CD14-positive monocyte (primary cell): ENCODE measurements around the gene LRRC4C. TPM values are rescaled to one million over a fixed set of nuclear protein-coding genes. Genes with fewer than 3 reads are reported as not detected.

ENCODE experiments used
- DNase-seq, 3 donors: peaks; one replicate each; pipeline ENCODE4 v3.0.0-alpha.2; 2011 to 2022
- H2AFZ ChIP-seq: 2 replicates; pipeline ENCODE4 v1.6.0; 2012; ENCODE audit warnings: mild to moderate bottlenecking, low read depth, low read length, inconsistent platforms; ENCODE audit not compliant: insufficient read depth, poor library complexity, severe bottlenecking
- H3K27ac ChIP-seq, 2 donors: 1 replicate in 1 of 2; 2 replicates in 1 of 2; pipeline ENCODE4 v1.5.1; 2012 to 2013; ENCODE audit warnings: low read length in 2 of 2, control low read depth in 1 of 2, inconsistent platforms in 1 of 2, low read depth in 1 of 2, mild to moderate bottlenecking in 1 of 2
- H3K27me3 ChIP-seq, 2 donors: one replicate each; pipeline versions ENCODE4 v1.6.0 to v1.6.1; 2011 to 2013; ENCODE audit warnings: low read length in 2 of 2; ENCODE audit not compliant: control insufficient read depth in 2 of 2, insufficient read depth in 2 of 2
- H3K36me3 ChIP-seq, 2 donors: replicated peaks in 1 of 2; 1 replicate in 1 of 2; 2 replicates in 1 of 2; pipeline versions ENCODE4 v1.5.1 to v1.6.1; 2012 to 2013; ENCODE audit warnings: low read length in 2 of 2, control low read depth in 1 of 2, inconsistent platforms in 1 of 2, mild to moderate bottlenecking in 1 of 2; ENCODE audit not compliant: insufficient read depth in 2 of 2, control insufficient read depth in 1 of 2
- H3K4me1 ChIP-seq, 2 donors: 1 replicate in 1 of 2; 2 replicates in 1 of 2; pipeline versions ENCODE4 v1.5.1 to v1.6.1; 2012 to 2013; ENCODE audit warnings: low read length in 2 of 2, control low read depth in 1 of 2, inconsistent platforms in 1 of 2, mild to moderate bottlenecking in 1 of 2, moderate library complexity in 1 of 2; ENCODE audit not compliant: insufficient read depth in 2 of 2, control insufficient read depth in 1 of 2
- H3K4me2 ChIP-seq: replicated peaks from 2 replicates; pipeline ENCODE3; 2012; ENCODE audit warnings: low read length, moderate library complexity, mild to moderate bottlenecking; ENCODE audit not compliant: poor library complexity, severe bottlenecking; ENCODE audit errors: extremely low read depth
- H3K4me3 ChIP-seq, 3 experiments: fragments of 200-600 bp in 1 of 3; sonication (generic) in 1 of 3; replicated peaks in 1 of 3; 1 replicate in 2 of 3; 2 replicates in 1 of 3; pipeline ENCODE4 v1.5.1; 2011 to 2013; ENCODE audit warnings: low read length in 3 of 3, mild to moderate bottlenecking in 3 of 3, control low read depth in 2 of 3, low read depth in 2 of 3, inconsistent platforms in 1 of 3, moderate library complexity in 1 of 3
- H3K79me2 ChIP-seq: 2 replicates; pipeline ENCODE4 v1.6.0; 2012; ENCODE audit warnings: mild to moderate bottlenecking, control low read depth, inconsistent platforms, low read length, moderate library complexity; ENCODE audit not compliant: insufficient read depth
- H3K9ac ChIP-seq: 2 replicates; pipeline ENCODE4 v1.6.0; 2017; ENCODE audit warnings: low read length, mild to moderate bottlenecking; ENCODE audit not compliant: insufficient read depth, poor library complexity, severe bottlenecking
- H3K9me3 ChIP-seq, 2 donors: replicated peaks in 1 of 2; 1 replicate in 1 of 2; 2 replicates in 1 of 2; pipeline versions ENCODE4 v1.5.1 to v1.6.1; 2012 to 2013; ENCODE audit warnings: low read length in 2 of 2, control low read depth in 1 of 2; ENCODE audit not compliant: control insufficient read depth in 1 of 2, insufficient read depth in 1 of 2
- H4K20me1 ChIP-seq: 2 replicates; pipeline ENCODE4 v1.6.0; 2012; ENCODE audit warnings: mild to moderate bottlenecking, low read length, control low read depth, moderate library complexity; ENCODE audit not compliant: insufficient read depth
- H3K27ac Mint-ChIP-seq, 7 donors: one replicate each; pipeline ENCODE4 v1.8.0; 2020; ENCODE audit warnings: mild to moderate bottlenecking in 7 of 7, mixed read lengths in 7 of 7, moderate library complexity in 6 of 7, inconsistent platforms in 2 of 7
- H3K27me3 Mint-ChIP-seq, 3 donors: one replicate each; pipeline ENCODE4 v1.8.0; 2021 to 2022; ENCODE audit warnings: low read depth in 3 of 3, mild to moderate bottlenecking in 3 of 3, mixed read lengths in 3 of 3, moderate library complexity in 3 of 3, inconsistent platforms in 1 of 3
- H3K36me3 Mint-ChIP-seq, 2 donors: one replicate each; pipeline ENCODE4 v1.8.0; 2020; ENCODE audit warnings: mixed read lengths in 2 of 2, inconsistent platforms in 1 of 2, mild to moderate bottlenecking in 1 of 2
- H3K4me1 Mint-ChIP-seq: one replicate; pipeline ENCODE4 v1.8.0; 2020; ENCODE audit warnings: mild to moderate bottlenecking, mixed read lengths
- H3K4me3 Mint-ChIP-seq, 2 donors: one replicate each; pipeline ENCODE4 v1.8.0; 2020; ENCODE audit warnings: mild to moderate bottlenecking in 2 of 2, mixed read lengths in 2 of 2, moderate library complexity in 1 of 2
- H3K9me3 Mint-ChIP-seq, 7 donors: one replicate each; pipeline ENCODE4 v1.8.0; 2020 to 2022; ENCODE audit warnings: mixed read lengths in 7 of 7, mild to moderate bottlenecking in 6 of 7, moderate library complexity in 6 of 7, inconsistent platforms in 2 of 7
- CTCF ChIP-seq: fragments of 200-600 bp; IDR thresholded peaks from one replicate; pipeline ENCODE4 v1.8.0; 2022; ENCODE audit warnings: antibody characterized with exemption, mild to moderate bottlenecking
- WGBS: methylation state at CpG from one replicate; pipeline ENCODE4 v1.1.5; 2013; ENCODE audit warnings: missing lambda C conversion rate; ENCODE audit not compliant: insufficient coverage; 5-methylcytosine and 5-hydroxymethylcytosine counted together
- intact Hi-C, 2 donors: fragments of 100-400 bp; cut with micrococcal nuclease; formaldehyde crosslinking; loops; one replicate each; pipeline versions ENCODE4 v1.15.0 to v1.15.1; 2023
- polyA plus RNA-seq, 3 donors: library from polyadenylated mRNA; depleted of rRNA in 1 of 3; unstranded in 2 of 3; stranded (reverse) in 1 of 3; fragments of 300-500 nt in 2 of 3; fragments of >200 nt in 1 of 3; fragmentation: Illumina TruSeq in 2 of 3; gene quantifications; 1 replicate in 2 of 3; 2 replicates in 1 of 3; pipeline ENCODE4 v1.2.3, GENCODE V29; 2012 to 2021

LRRC4C gene
- polyA plus RNA-seq, 3 donors = not detected

GRCh38 chr11:40287916-40288803, 1171.3 kb downstream of the LRRC4C start:
- peaks cover 19 to 20% (median 19%) of the 10 kb centered on the region in 3 donors for H3K27me3 Mint-ChIP-seq
- Histone ChIP-seq H4K20me1 (no peaks in the 10 kb centered on the region), H3K4me1 (no peaks in the 10 kb centered on the region), H3K4me2 (no peak overlapping the region), H2AFZ (no peak overlapping the region), H3K9me3 (no peaks in the 10 kb centered on the region), H3K4me3 (no peak overlapping the region), H3K27ac (no peak overlapping the region), H3K36me3 (no peaks in the 10 kb centered on the region), H3K9ac (no peak overlapping the region), H3K79me2 (no peaks in the 10 kb centered on the region), H3K27me3 (peaks cover 10 to 21% of the 10 kb centered on the region in 2 donors)
- H3K36me3 Mint-ChIP-seq = no peaks in the 10 kb centered on the region
- no CpG with 5 or more reads among the region's 5 CpGs for WGBS
- DNase-seq = no peak
- H3K4me3 Mint-ChIP-seq = no peak overlapping the region
- intact Hi-C loops = no loop called here
- peaks cover 2% of the 10 kb centered on the region for H3K4me1 Mint-ChIP-seq
- H3K9me3 Mint-ChIP-seq = peaks cover 0 to 3% (median 0%) of the 10 kb centered on the region in 7 donors
- TF ChIP-seq CTCF = no peak
- no peak overlapping the region for H3K27ac Mint-ChIP-seq

GRCh38 chr11:40286137-40286536, 1173.3 kb downstream of the LRRC4C start:
- Histone ChIP-seq H3K4me1 (no peaks in the 10 kb centered on the region), H3K27ac (no peak overlapping the region), H3K36me3 (no peaks in the 10 kb centered on the region), H2AFZ (no peak overlapping the region), H3K79me2 (no peaks in the 10 kb centered on the region), H3K4me3 (no peak overlapping the region), H3K9ac (no peak overlapping the region), H4K20me1 (no peaks in the 10 kb centered on the region), H3K27me3 (peaks cover 1 to 2% of the 10 kb centered on the region in 2 donors), H3K9me3 (no peaks in the 10 kb centered on the region), H3K4me2 (no peak overlapping the region)
- no peak for DNase-seq
- TF ChIP-seq CTCF = no peak
- Mint-ChIP-seq H3K9me3 (peaks cover 0 to 3% (median 0%) of the 10 kb centered on the region in 7 donors), H3K27ac (no peak overlapping the region), H3K4me1 (no peaks in the 10 kb centered on the region), H3K36me3 (no peaks in the 10 kb centered on the region), H3K27me3 (peaks cover 2 to 4% (median 3%) of the 10 kb centered on the region in 3 donors), H3K4me3 (no peak overlapping the region)
- WGBS = 40% methylated on average over 1 of the region's 2 CpGs
- intact Hi-C loops = no loop called here
